ENCODE data around the gene MYMX. TPM values are rescaled to one million over a fixed set of nuclear protein-coding genes. Genes with fewer than 3 reads are reported as not detected.
A peak's percentile ranks its signal among the peaks of the same experiment; 100 is the strongest.

The MYMX gene
- total and polyA plus RNA-seq, 5 experiments from 2014 or later, result not detected

DNA sequence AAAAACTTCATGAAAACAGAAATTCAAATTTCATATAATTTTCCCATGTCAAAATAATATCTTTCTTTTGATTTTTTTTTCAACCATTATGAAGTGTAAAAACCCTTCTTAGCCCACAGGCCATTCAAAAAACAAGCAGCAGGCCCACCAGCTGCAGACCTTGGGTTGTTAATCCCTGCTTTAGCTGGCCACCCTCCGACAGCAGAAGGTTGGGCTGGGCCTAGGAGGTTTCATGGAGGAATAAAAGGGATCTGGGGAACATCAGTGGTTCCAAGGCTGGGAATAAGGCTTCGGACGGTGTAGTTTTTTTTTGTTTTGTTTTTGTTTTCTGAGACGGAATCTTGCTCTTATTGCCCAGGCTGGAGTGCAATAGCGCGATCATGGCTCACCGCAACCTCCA lies 26.6 kb downstream of the MYMX start:
- DNase-seq (no peak), ATAC-seq (no peak)
- Mint-ChIP-seq H3K27me3 (peaks cover 0 to 3% (median 0%) of the 10 kb centered on the region in 5 donors), H3K4me3 (no peak overlapping the region), H3K27ac (no peak overlapping the region), H3K4me1 (peaks cover 14 to 28% (median 20%) of the 10 kb centered on the region in 4 donors), H3K36me3 (peaks cover 4 to 7% (median 5%) of the 10 kb centered on the region in 3 donors), H3K9me3 (peaks cover 0 to 4% (median 0%) of the 10 kb centered on the region in 9 donors)
- POLR2A ChIA-PET, result interaction anchor here (4.0 to 6.1 kb wide), 2 partner anchors 8 to 13 kb away, joined by 32 to 156 read pairs; partner anchors contain the start of gene SLC35B2

- H3K4me3 Mint-ChIP-seq, result peak overlapping the region; percentile 90 to 100 (median 98)
- peaks cover 0 to 3% (median 0%) of the 10 kb centered on the region in 5 donors for H3K27me3 Mint-ChIP-seq
These were observed 28.7 kb downstream of the MYMX start for GRCh38 chr6:44245391-44245911.

GRCh38 chr6:44245912-44246662 lies 29.4 kb downstream of the MYMX start:
- H3K9me3 Mint-ChIP-seq, result peaks cover 0 to 4% (median 0%) of the 10 kb centered on the region in 9 donors
- H3K4me1 Mint-ChIP-seq, result peaks cover 28 to 51% (median 44%) of the 10 kb centered on the region in 4 donors
- H3K27ac Mint-ChIP-seq, result peak overlapping the region; percentile 94 to 100 (median 98)
- peak; percentile 74 to 88 (median 80) for DNase-seq
- ATAC-seq, result peak; percentile 48 to 56
- POLR2A ChIA-PET, result interaction anchor here (0.5 to 6.1 kb wide), 23 partner anchors 9 to 1500 kb away, joined by 3 to 156 read pairs (median 5); partner anchors contain the start of genes AARS2, CDC5L, GTPBP2 and MRPL14
- peaks cover 5 to 35% (median 15%) of the 10 kb centered on the region in 3 donors for H3K36me3 Mint-ChIP-seq
- peaks cover 0 to 3% (median 0%) of the 10 kb centered on the region in 5 donors for H3K27me3 Mint-ChIP-seq
- peak overlapping the region; percentile 90 to 100 (median 98) for H3K4me3 Mint-ChIP-seq

More at GRCh38 chr6:44245391-44245911, 28.7 kb downstream of the MYMX start:
- H3K9me3 Mint-ChIP-seq, result peaks cover 0 to 4% (median 0%) of the 10 kb centered on the region in 9 donors
- no peak for DNase-seq
- peaks cover 5 to 28% (median 12%) of the 10 kb centered on the region in 3 donors for H3K36me3 Mint-ChIP-seq
- no peak for ATAC-seq
- POLR2A ChIA-PET, result interaction anchor here (1.0 to 6.1 kb wide), 9 partner anchors 8 to 82 kb away, joined by 3 to 156 read pairs (median 27); partner anchors contain the start of genes SLC29A1 and SLC35B2
- peaks cover 28 to 45% (median 38%) of the 10 kb centered on the region in 4 donors for H3K4me1 Mint-ChIP-seq
- H3K27ac Mint-ChIP-seq, result peak overlapping the region; percentile 73 to 100 (median 98)

DNA sequence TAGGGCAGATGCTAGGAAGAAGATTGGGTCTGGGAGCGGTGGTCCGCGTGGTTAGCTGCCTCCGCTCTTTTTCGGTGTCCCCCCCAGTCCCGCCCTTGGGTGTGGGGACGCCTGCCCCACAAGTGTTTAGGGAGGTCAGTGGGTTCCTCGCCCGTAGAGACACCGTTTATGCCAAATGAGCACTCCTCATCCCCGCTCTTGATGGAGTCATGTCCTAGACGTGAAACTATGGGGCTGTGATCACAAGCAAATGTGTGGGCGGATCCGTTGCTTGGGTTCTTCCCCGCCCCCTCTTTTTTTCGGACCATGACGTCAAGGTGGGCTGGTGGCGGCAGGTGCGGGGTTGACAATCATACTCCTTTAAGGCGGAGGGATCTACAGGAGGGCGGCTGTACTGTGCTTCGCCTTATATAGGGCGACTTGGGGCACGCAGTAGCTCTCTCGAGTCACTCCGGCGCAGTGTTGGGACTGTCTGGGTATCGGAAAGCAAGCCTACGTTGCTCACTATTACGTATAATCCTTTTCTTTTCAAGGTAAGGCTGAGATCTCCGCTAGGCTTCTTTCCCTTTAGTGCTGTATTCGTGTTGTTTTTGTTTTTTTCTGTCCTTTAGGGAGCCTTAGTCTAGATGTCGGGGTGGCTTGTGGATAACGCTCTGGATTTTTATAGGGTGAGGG lies 30.1 kb downstream of the MYMX start, which contains the start of gene HSP90AB1:
Gene HSP90AB1 (plus strand): TSS at position 439 of the 675 bp plus-strand sequence. CDS start 1,529 bp downstream, outside the sequence.
- peak within 1 kb of the TSS; percentile 90 to 100 (median 98) for H3K4me3 Mint-ChIP-seq
- ATAC-seq (peak; percentile 76 to 80), DNase-seq (peak; percentile 78 to 99 (median 96))
- peaks cover 0 to 3% (median 0%) of the 10 kb centered on the region in 5 donors for H3K27me3 Mint-ChIP-seq
- peaks cover 33 to 56% (median 49%) of the 10 kb centered on the region in 4 donors for H3K4me1 Mint-ChIP-seq
- peaks cover 9 to 42% (median 22%) of the 10 kb centered on the region in 3 donors for H3K36me3 Mint-ChIP-seq
- H3K27ac Mint-ChIP-seq, result peak within 1 kb of the TSS; percentile 94 to 100 (median 98)
- H3K9me3 Mint-ChIP-seq, result peaks cover 0 to 4% (median 0%) of the 10 kb centered on the region in 9 donors
- POLR2A ChIA-PET, result interaction anchor here (0.5 to 6.1 kb wide), 24 partner anchors 9 to 1500 kb away, joined by 3 to 156 read pairs (median 5); partner anchors contain the start of genes AARS2, CDC5L, GTPBP2 and MRPL14

DNA sequence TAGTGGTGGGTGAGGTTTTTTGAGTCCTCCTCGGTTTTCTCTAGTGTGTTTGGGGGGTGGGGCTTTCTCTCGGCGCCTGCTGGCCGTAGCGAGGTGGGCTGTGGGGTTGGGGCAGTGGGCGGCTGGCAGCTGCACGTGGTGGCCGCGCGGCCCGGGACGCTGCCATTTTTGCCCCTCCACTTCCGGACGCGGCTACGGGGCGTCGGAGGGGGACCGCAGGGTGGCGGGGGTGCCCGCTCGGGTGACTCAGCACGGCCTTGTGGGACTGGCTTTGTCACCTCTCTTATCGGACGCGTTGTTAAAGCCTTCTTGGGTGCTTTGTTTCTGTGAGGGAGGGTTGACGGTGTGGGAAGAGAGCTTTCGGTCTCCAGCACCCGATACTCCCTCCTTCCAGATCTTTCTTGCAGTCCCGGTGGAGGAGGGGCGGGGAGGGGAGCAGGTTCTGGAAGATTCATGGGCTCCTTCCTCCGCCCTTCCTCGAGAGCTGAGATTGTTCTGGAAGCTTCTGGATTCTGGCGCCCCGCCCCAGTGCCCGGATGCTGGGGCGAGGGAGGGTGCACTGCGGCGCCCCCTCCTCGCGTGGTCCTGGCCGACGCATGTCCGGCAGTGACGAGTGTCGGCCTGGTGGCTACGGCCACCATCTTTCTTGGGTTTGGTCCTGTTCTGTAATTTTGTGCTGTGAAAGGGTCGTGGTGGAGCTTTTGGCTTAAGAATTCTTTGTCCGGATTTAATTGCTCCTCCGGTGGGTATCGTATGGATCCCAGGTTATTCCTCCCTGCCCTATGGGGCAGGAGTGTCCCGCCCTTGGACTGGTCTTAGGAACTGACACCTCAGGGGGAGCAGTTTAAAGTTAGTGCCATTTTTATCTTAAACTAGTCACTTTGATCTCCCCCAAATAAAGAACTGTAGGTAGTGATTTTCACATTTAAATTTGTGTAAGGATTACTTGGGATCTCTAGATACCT lies 30.9 kb downstream of the MYMX start:
- DNase-seq (peak; percentile 73 to 92 (median 82)), ATAC-seq (peak; percentile 56)
- H3K4me1 Mint-ChIP-seq, result peaks cover 35 to 61% (median 56%) of the 10 kb centered on the region in 4 donors
- H3K36me3 Mint-ChIP-seq, result peaks cover 13 to 50% (median 27%) of the 10 kb centered on the region in 3 donors
- peaks cover 0 to 4% (median 0%) of the 10 kb centered on the region in 9 donors for H3K9me3 Mint-ChIP-seq
- H3K27ac Mint-ChIP-seq, result peak overlapping the region; percentile 94 to 100 (median 98)
- H3K4me3 Mint-ChIP-seq, result peak overlapping the region; percentile 90 to 100 (median 98)
- peaks cover 0 to 3% (median 0%) of the 10 kb centered on the region in 5 donors for H3K27me3 Mint-ChIP-seq
- POLR2A ChIA-PET, result interaction anchor here (0.6 to 6.1 kb wide), 20 partner anchors 9 to 1501 kb away, joined by 3 to 156 read pairs (median 6); partner anchors contain the start of genes CDC5L, GTPBP2, MRPL14 and SLC29A1

DNA sequence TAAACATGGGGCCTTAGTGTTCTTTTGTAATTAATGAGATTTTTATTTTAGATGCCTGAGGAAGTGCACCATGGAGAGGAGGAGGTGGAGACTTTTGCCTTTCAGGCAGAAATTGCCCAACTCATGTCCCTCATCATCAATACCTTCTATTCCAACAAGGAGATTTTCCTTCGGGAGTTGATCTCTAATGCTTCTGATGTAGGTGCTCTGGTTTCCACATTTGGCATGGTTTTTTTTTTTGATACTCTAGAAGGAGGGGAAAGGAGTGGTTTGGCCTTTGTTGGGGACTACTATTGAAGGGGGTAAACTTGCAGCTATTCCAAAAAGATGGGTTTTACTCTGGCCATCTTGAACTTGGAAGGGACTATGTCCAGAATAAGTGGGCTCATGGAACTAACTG lies 31.9 kb downstream of the MYMX start:
- Mint-ChIP-seq H3K36me3 (peaks cover 13 to 60% (median 33%) of the 10 kb centered on the region in 3 donors), H3K9me3 (peaks cover 0 to 4% (median 0%) of the 10 kb centered on the region in 9 donors), H3K4me3 (peak overlapping the region; percentile 90 to 100 (median 98)), H3K4me1 (peaks cover 41 to 71% (median 65%) of the 10 kb centered on the region in 4 donors), H3K27ac (peak overlapping the region; percentile 43 to 100 (median 97)), H3K27me3 (peaks cover 0 to 3% (median 0%) of the 10 kb centered on the region in 5 donors)
- POLR2A ChIA-PET, result interaction anchor here (1.0 to 6.1 kb wide), 7 partner anchors 8 to 24 kb away, joined by 3 to 156 read pairs (median 27); partner anchors contain the start of genes SLC29A1, SLC35B2 and TMEM151B
- ATAC-seq (no peak), DNase-seq (no peak)

DNA sequence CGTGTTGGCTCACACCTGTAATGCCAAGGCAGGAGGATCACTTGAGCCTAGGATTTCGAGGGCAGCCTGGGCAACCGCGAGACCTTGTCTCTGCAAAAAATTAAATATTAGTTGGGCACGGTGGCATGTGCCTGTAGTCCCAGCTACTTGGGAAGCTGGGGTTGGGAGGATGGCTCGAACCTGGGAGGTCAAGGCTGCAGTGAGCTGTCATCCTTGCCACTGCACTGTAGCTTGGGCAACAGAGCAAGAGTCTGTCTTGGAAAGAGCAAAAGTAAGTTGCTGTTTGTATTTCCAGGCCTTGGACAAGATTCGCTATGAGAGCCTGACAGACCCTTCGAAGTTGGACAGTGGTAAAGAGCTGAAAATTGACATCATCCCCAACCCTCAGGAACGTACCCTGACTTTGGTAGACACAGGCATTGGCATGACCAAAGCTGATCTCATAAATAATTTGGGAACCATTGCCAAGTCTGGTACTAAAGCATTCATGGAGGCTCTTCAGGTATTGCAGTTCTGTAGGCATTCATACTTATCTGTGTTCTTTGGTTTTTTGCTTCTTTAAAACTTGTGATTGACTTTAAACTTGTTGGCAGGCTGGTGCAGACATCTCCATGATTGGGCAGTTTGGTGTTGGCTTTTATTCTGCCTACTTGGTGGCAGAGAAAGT lies 32.5 kb downstream of the MYMX start:
- H3K27ac Mint-ChIP-seq, result peak overlapping the region in 9 of 10 donors; percentile 3 to 100 (median 78)
- POLR2A ChIA-PET, result interaction anchor here (1.1 to 6.1 kb wide), 3 partner anchors 7 to 14 kb away, joined by 3 to 156 read pairs (median 54); partner anchors contain the start of gene SLC35B2
- ATAC-seq (no peak), DNase-seq (no peak)
- peaks cover 13 to 65% (median 33%) of the 10 kb centered on the region in 3 donors for H3K36me3 Mint-ChIP-seq
- H3K27me3 Mint-ChIP-seq, result peaks cover 0 to 3% (median 0%) of the 10 kb centered on the region in 5 donors
- H3K4me3 Mint-ChIP-seq, result peak overlapping the region; percentile 90 to 100 (median 98)
- peaks cover 0 to 4% (median 0%) of the 10 kb centered on the region in 9 donors for H3K9me3 Mint-ChIP-seq
- H3K4me1 Mint-ChIP-seq, result peaks cover 44 to 77% (median 69%) of the 10 kb centered on the region in 4 donors

DNA sequence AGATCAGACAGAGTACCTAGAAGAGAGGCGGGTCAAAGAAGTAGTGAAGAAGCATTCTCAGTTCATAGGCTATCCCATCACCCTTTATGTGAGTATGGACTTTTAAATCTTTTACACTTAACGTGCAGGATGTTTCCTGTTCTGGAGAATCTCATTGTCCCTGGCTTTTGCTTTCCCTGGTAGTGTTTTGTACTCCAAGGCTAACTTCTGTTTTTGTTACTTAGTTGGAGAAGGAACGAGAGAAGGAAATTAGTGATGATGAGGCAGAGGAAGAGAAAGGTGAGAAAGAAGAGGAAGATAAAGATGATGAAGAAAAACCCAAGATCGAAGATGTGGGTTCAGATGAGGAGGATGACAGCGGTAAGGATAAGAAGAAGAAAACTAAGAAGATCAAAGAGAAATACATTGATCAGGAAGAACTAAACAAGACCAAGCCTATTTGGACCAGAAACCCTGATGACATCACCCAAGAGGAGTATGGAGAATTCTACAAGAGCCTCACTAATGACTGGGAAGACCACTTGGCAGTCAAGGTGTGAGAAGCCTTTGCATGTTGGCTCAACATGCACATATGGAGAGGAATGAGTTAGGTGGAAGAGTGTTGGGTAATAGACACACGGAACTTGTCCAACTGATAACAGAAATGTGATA lies 33.5 kb downstream of the MYMX start:
- Mint-ChIP-seq H3K4me1 (peaks cover 49 to 85% (median 76%) of the 10 kb centered on the region in 4 donors), H3K27ac (peak overlapping the region in 9 of 10 donors; percentile 2 to 99 (median 45)), H3K4me3 (peak overlapping the region in 7 of 10 donors; percentile 4 to 100 (median 76)), H3K36me3 (peaks cover 13 to 75% (median 37%) of the 10 kb centered on the region in 3 donors), H3K27me3 (peaks cover 0 to 3% (median 0%) of the 10 kb centered on the region in 5 donors), H3K9me3 (peaks cover 0 to 4% (median 0%) of the 10 kb centered on the region in 9 donors)
- DNase-seq (no peak), ATAC-seq (no peak)
- POLR2A ChIA-PET, result no interaction called here

GRCh38 chr6:44250718-44251123 lies 34.0 kb downstream of the MYMX start:
- ATAC-seq (no peak), DNase-seq (no peak)
- POLR2A ChIA-PET, result interaction anchor here (1.4 kb wide), 1 partner anchor 9 kb away, joined by 3 read pairs; no protein-coding TSS in a partner anchor
- Mint-ChIP-seq H3K4me1 (peaks cover 48 to 85% (median 76%) of the 10 kb centered on the region in 4 donors), H3K27ac (peak overlapping the region in 3 of 10 donors; percentile 27 to 99 (median 56)), H3K4me3 (peak overlapping the region in 1 of 10 donors; percentile 100), H3K27me3 (peaks cover 0 to 3% (median 0%) of the 10 kb centered on the region in 5 donors), H3K36me3 (peaks cover 13 to 80% (median 37%) of the 10 kb centered on the region in 3 donors), H3K9me3 (peaks cover 0 to 4% (median 0%) of the 10 kb centered on the region in 9 donors)

All from naive thymus-derived CD8-positive, alpha-beta T cell (primary cell).